ENCODE measurements around the gene GYPE.
"Not testable (repeated sequence)": the region's sequence is repeated elsewhere in the genome, so short reads cannot be mapped to it uniquely, and the experiment has no call there.

The GYPE gene

DNA sequence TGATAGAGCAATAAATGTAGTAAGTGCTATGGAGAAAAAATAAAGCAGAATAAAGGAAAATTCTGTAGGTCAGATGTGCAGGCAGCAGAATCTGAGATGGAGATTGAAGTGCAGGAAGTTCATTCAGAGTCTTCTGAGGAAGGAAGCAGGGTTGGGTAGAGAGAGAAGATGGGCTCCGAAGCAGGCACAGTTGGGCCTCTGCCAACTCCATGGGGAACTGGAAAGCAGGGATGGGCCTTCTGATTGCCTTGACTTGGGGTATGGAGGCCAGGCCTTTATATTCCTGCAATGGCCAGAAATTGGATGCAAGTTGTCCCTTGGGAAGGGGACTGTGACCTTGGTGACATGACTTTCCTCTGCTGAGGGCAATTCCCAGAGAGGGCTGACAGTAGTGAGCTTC lies 42.6 kb downstream of the GYPE start:
- DNase-seq = not testable (repeated sequence)

GRCh38 chr4:143858456-143858855 lies 46.9 kb downstream of the GYPE start:
- no peak for DNase-seq

- DNase-seq = not testable (repeated sequence)
Observed at GRCh38 chr4:143857391-143858336, 47.7 kb downstream of the GYPE start.

DNA sequence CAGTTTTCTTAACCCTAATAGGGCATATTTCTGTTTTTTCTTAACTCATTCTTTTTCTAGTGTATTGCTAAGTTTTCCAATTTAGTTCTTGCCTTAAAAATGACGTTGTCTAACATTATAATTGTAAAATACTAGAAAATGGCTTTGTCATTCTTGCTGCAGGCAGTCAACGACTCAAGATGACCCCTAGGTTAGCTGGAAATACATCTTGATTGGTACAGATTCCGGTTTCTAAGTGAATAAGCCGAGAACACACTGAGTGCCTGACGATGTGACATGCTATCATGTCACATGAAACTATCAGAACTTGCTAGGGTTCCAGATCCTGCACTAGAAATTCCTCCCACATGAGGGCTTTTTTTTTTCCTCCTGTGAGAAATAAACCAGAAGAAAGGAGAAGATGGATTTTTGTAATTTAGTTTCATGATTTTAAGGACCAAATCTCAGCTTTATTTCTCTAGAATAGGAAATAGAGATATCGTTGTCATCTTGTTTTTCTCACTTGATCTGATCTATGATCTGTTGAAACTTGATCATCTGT lies 49.3 kb downstream of the GYPE start:
- not testable (repeated sequence) for DNase-seq

GRCh38 chr4:143854645-143855044 lies 50.7 kb downstream of the GYPE start:
- DNase-seq = not testable (repeated sequence)

DNA sequence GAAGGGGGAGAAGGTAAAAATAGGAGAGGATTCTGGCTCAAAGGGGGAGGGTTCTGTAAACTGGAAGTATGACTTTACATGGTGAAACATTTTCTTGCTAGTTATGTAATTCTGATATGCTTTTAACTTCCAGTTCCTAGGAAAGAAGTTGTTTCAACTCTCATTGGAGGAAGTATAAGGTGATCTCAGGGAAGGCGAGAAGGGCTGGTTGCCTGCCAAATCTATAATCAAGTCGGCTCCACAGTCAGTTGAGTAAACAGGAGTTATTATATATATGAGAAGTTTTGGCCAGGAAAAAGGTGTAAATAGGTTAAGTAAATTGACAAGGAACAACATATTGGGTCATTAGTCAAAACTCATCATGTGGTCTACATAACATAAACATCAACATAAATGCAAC lies 56.1 kb downstream of the GYPE start:
- DNase-seq = not testable (repeated sequence)

GRCh38 chr4:143843506-143843832 lies 61.9 kb downstream of the GYPE start:
- DNase-seq = not testable (repeated sequence)

GRCh38 chr4:143842624-143843505 lies 62.5 kb downstream of the GYPE start:
- DNase-seq = not testable (repeated sequence)

GRCh38 chr4:143839413-143839812 lies 65.9 kb downstream of the GYPE start:
- DNase-seq = not testable (repeated sequence)

- not testable (repeated sequence) for DNase-seq
Observed at GRCh38 chr4:143834196-143834595, 71.2 kb downstream of the GYPE start.

DNA sequence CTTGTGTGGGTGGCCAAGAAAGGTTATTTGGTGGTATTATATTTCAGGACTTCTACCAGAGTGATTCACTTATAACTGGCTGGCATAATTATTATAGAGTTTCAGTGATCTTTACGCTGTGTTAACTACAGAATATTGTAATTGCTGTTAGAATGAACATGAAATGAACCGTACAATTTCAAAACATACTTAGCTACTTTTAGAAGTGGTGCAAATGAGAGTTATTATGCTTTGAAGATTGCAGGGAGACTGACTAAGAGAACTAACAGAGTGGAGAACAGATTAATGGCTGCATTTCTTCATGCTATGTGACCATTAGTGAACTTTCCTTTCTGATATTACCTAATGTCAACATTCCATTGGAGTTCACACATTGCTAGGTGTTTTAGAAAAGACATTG lies 71.7 kb downstream of the GYPE start:
- DNase-seq = not testable (repeated sequence)

DNA sequence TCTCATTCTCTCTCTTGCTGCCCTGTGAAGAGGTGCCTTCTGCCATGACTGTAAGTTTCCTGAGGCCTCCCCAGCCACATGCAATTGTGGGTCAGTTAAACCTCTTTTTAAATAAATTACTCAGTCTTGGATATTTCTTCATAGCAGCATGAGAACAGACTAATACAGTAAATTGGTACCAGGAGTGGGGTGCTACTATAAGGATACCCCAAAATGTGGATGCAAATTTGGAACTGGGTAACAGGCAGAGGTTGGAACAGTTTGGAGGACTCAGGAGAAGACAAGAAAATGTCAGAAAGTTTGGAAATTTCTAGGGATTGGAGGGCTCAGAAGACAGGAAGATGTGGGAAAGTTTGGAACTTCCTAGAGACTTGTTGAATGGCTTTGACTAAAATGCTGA lies 74.8 kb downstream of the GYPE start:
- not testable (repeated sequence) for DNase-seq

GRCh38 chr4:143829239-143829620 lies 76.1 kb downstream of the GYPE start:
- DNase-seq = not testable (repeated sequence)

Data from DMS 273 treated with DMSO at 0.1 percent for 48 hours (cell line).